Endothelial cell of umbilical vein (primary cell): ENCODE data around the gene GINS3. TPM values are rescaled to one million over a fixed set of nuclear protein-coding genes. Genes with fewer than 3 reads are reported as not detected.

Source experiments
- BruUV-seq: library from RNA; stranded (reverse); fragments of 400-500 nt; replicated peaks from 2 replicates; lab custom pipeline; 2021; lab: Mats Ljungman, UMichigan
- CTCF ChIA-PET: fragments of 300-600, 350-600 bp; sonication (Branson Sonifier 250); formaldehyde crosslinking; loops from one replicate; lab custom pipeline; 2021; ENCODE audit warnings: antibody characterized with exemption, inconsistent platforms; lab: Charles Lee
- POLR2A ChIA-PET: fragments of 300-600, 350-600 bp; sonication (Branson Sonifier 250); formaldehyde crosslinking; loops from one replicate; lab custom pipeline; 2021; ENCODE audit warnings: antibody characterized with exemption, inconsistent platforms; lab: Charles Lee
- DNase-seq: peaks from one replicate; pipeline ENCODE4 v3.0.0-alpha.2; 2011; ENCODE audit warnings: low read depth, low spot score
- FAIRE-seq: peaks from 2 replicates; lab custom pipeline; 2011; peaks lifted over from hg19 to GRCh38; lab: Jason Lieb, UNC
- H2AFZ ChIP-seq: 2 replicates; pipeline ENCODE4 v1.6.0; 2012; ENCODE audit warnings: low read depth, low read length, control low read depth, inconsistent platforms
- H3K27ac ChIP-seq: 2 replicates; pipeline ENCODE4 v1.5.1; 2011; ENCODE audit warnings: low read depth, mild to moderate bottlenecking, control low read depth, low read length, moderate library complexity; ENCODE audit not compliant: insufficient read depth
- H3K27me3 ChIP-seq, 2 experiments: 2 replicates each; pipeline versions ENCODE4 v1.6.0 to v1.6.1; 2011; ENCODE audit warnings: low read length in 2 of 2, mixed read lengths in 1 of 2; ENCODE audit not compliant: control insufficient read depth in 2 of 2, insufficient read depth in 2 of 2
- H3K36me3 ChIP-seq, 2 experiments: 2 replicates in 1 of 2; 3 replicates in 1 of 2; pipeline ENCODE4 v1.5.1; 2011; ENCODE audit warnings: low read length in 2 of 2, mild to moderate bottlenecking in 1 of 2, moderate library complexity in 1 of 2; ENCODE audit not compliant: control insufficient read depth in 2 of 2, insufficient read depth in 2 of 2; ENCODE audit errors: extremely low read depth in 1 of 2
- H3K4me1 ChIP-seq: 3 replicates; pipeline ENCODE4 v1.5.1; 2011; ENCODE audit warnings: mild to moderate bottlenecking, low read length; ENCODE audit not compliant: control insufficient read depth, insufficient read depth; ENCODE audit errors: extremely low read depth
- H3K4me2 ChIP-seq: 2 replicates; pipeline ENCODE4 v1.6.1; 2011; ENCODE audit warnings: low read length, control low read depth, mixed read lengths; ENCODE audit not compliant: insufficient read depth
- H3K4me3 ChIP-seq, 3 experiments: fragments of 200-600 bp in 1 of 3; sonication (generic), shearing (Covaris generic) in 1 of 3; replicated peaks in 1 of 3; 2 replicates each; pipeline ENCODE4 v1.5.1; 2011 to 2016; ENCODE audit warnings: control low read depth in 3 of 3, low read length in 3 of 3, mild to moderate bottlenecking in 2 of 3, inconsistent platforms in 1 of 3, low read depth in 1 of 3, moderate library complexity in 1 of 3; ENCODE audit not compliant: insufficient read depth in 1 of 3
- H3K79me2 ChIP-seq: 2 replicates; pipeline ENCODE4 v1.6.0; 2012; ENCODE audit warnings: low read length, inconsistent platforms; ENCODE audit not compliant: control insufficient read depth, insufficient read depth
- H3K9ac ChIP-seq: replicated peaks from 2 replicates; pipeline ENCODE3; 2011; ENCODE audit warnings: low read length, control low read depth; ENCODE audit not compliant: insufficient read depth; ENCODE audit errors: extremely low read depth
- H3K9me1 ChIP-seq: replicated peaks from 3 replicates; pipeline ENCODE4 v1.6.0; 2011; ENCODE audit warnings: mild to moderate bottlenecking, low read length; ENCODE audit not compliant: control insufficient read depth, insufficient read depth; ENCODE audit errors: extremely low read depth
- H3K9me3 ChIP-seq: replicated peaks from 2 replicates; pipeline ENCODE4 v1.5.1; 2012; ENCODE audit warnings: low read length, inconsistent platforms; ENCODE audit not compliant: control insufficient read depth, insufficient read depth
- H4K20me1 ChIP-seq: replicated peaks from 2 replicates; pipeline ENCODE3; 2011; ENCODE audit warnings: mild to moderate bottlenecking, low read length; ENCODE audit not compliant: control insufficient read depth, insufficient read depth; ENCODE audit errors: extremely low read depth
- CTCF ChIP-seq, 2 donors: IDR thresholded peaks; 1 replicate in 1 of 2; 2 replicates in 1 of 2; pipeline ENCODE4 v1.5.1; 2011; ENCODE audit warnings: low read length in 2 of 2, mild to moderate bottlenecking in 2 of 2, moderate library complexity in 2 of 2, control low read depth in 1 of 2, inconsistent platforms in 1 of 2, low read depth in 1 of 2; ENCODE audit not compliant: insufficient read depth in 1 of 2; ENCODE audit errors: extremely low read depth in 1 of 2
- EZH2 ChIP-seq: IDR thresholded peaks from 2 replicates; pipeline ENCODE4 v1.6.1; 2012; ENCODE audit warnings: borderline replicate concordance, low read depth, mild to moderate bottlenecking, moderate library complexity, low read length, inconsistent platforms; ENCODE audit not compliant: severe bottlenecking
- FOS ChIP-seq: IDR thresholded peaks from 2 replicates; pipeline ENCODE4 v1.6.1; 2011; ENCODE audit warnings: mild to moderate bottlenecking, low read length, moderate library complexity, borderline replicate concordance; ENCODE audit not compliant: insufficient read depth
- JUN ChIP-seq: IDR thresholded peaks from 2 replicates; pipeline ENCODE4 v1.6.1; 2011; ENCODE audit warnings: borderline replicate concordance, low read depth; ENCODE audit not compliant: insufficient read length, insufficient read depth
- MAX ChIP-seq: IDR thresholded peaks from 2 replicates; pipeline ENCODE4 v1.6.1; 2011; ENCODE audit not compliant: insufficient read depth, insufficient read length
- dilution Hi-C: fragments of 300-500 bp; cut with MboI; formaldehyde crosslinking; loops from one replicate; pipeline ENCODE4 v1.15.0; 2019; ENCODE audit warnings: low sequenced_read_pairs; ENCODE audit not compliant: extremely low pct_ligation_motif_present
- intact Hi-C: fragments of 100-400 bp; cut with micrococcal nuclease; formaldehyde crosslinking; loops from one replicate; pipeline ENCODE4 v1.10.0; 2022
- polyA plus RNA-seq, 4 experiments: library from polyadenylated mRNA; depleted of rRNA in 3 of 4; stranded (reverse) in 3 of 4; unstranded in 1 of 4; fragments of >200 nt; gene quantifications; 2 replicates each; pipeline versions ENCODE4 v1.2.1 to v1.2.3, GENCODE V29; 2011 to 2012; ENCODE audit warnings: missing spikeins in 1 of 4
- total RNA-seq: library from RNA; stranded (reverse); gene quantifications from 2 replicates; pipeline ENCODE4 v1.2.3, GENCODE V29; 2021

GINS3 gene
- total and polyA plus RNA-seq, 2 donors (not counting 3 experiments of a cell fraction or from before 2014, with no cell fraction given) = 17.2 to 24.1 TPM

- DNase-seq (peak; percentile 70), FAIRE-seq (peak; percentile 86)
- no peak overlapping the region for H3K4me3 ChIP-seq
- no peaks in the 10 kb centered on the region for H4K20me1 ChIP-seq
- dilution Hi-C loops = no loop called here
- ChIA-PET POLR2A (interaction anchor here (0.5 kb wide), 1 partner anchor 105 kb away, joined by 5 read pairs; no protein-coding TSS in a partner anchor), CTCF (interaction anchor here (0.6 to 1.2 kb wide), 5 partner anchors 8 to 295 kb away, joined by 3 to 6 read pairs (median 3); no protein-coding TSS in a partner anchor)
- no TSS peak for BruUV-seq
- H3K9me3 ChIP-seq = no peaks in the 10 kb centered on the region
- TF ChIP-seq JUN (peak; percentile 75), EZH2 (no peak), MAX (no peak), FOS (peak; percentile 74), CTCF (IDR thresholded peaks at IDR 0.05; ENCODE audit: extremely low read depth in 1 of 2, insufficient read depth in 1 of 2, low read depth in 1 of 2, low read length in 2 of 2) (no peak)
- H3K4me1 ChIP-seq = no peaks in the 10 kb centered on the region
- H3K27me3 ChIP-seq = no peaks in the 10 kb centered on the region
- H3K9ac ChIP-seq = no peak overlapping the region
- no peaks in the 10 kb centered on the region for H3K9me1 ChIP-seq
- H3K27ac ChIP-seq = no peak overlapping the region
- H3K79me2 ChIP-seq = no peaks in the 10 kb centered on the region
- no peak overlapping the region for H3K4me2 ChIP-seq
- H3K36me3 ChIP-seq = no peaks in the 10 kb centered on the region
- no peak overlapping the region for H2AFZ ChIP-seq
- intact Hi-C loops = no loop called here
These were observed 25.8 kb upstream of the GINS3 start for GRCh38 chr16:58366247-58367031.
